GM19328 (cell line): ENCODE measurements around the gene ELAVL3.
"Not testable (repeated sequence)": the region's sequence is repeated elsewhere in the genome, so short reads cannot be mapped to it uniquely, and the experiment has no call there.

Experiments used
- ATAC-seq: cut with Tn5 transposase; IDR thresholded peaks from one replicate; pipeline ENCODE4 v1.9.1; 2021; ENCODE audit warnings: mild to moderate bottlenecking, moderate library complexity; ENCODE audit not compliant: unreplicated experiment

Gene ELAVL3

DNA sequence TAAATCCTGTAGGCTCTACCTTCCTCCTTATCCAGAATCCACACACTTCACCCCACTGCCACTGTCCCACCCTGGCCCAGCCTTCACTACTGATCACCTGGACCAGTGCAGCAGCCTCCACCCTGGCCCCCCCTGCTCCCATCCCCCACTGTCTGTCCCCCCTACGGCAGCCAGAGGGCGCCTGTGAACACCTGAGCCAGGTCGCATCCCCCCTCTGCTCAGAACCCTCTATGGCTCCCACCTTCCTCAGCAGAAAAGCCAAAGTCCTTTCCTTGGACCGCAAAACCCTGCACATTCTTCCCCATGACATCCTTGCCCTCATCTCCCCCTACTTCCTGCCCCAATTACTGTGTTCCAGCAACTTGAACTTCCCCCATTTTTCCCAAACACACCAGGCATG lies 20.6 kb downstream of the ELAVL3 start:
- ATAC-seq, result no peak

DNA sequence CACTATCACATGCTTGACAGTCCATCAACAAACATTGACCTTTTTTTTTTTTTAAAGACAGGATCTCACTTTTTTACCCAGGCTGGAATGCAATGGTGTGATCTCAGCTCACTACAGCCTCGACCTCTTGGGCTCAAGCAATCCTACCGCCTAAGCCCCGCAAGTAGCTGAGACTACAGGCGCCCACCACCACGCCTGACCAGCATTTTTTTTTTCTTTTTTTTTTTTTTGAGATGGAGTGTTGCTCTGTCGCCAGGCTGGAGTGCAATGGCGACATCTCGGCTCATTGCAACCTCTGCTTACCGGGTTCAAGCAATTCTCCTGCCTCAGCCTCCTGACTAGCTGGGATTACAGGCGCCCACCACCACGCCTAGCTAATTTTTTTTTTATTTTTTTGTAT lies 21.9 kb downstream of the ELAVL3 start:
- ATAC-seq, result not testable (repeated sequence)

DNA sequence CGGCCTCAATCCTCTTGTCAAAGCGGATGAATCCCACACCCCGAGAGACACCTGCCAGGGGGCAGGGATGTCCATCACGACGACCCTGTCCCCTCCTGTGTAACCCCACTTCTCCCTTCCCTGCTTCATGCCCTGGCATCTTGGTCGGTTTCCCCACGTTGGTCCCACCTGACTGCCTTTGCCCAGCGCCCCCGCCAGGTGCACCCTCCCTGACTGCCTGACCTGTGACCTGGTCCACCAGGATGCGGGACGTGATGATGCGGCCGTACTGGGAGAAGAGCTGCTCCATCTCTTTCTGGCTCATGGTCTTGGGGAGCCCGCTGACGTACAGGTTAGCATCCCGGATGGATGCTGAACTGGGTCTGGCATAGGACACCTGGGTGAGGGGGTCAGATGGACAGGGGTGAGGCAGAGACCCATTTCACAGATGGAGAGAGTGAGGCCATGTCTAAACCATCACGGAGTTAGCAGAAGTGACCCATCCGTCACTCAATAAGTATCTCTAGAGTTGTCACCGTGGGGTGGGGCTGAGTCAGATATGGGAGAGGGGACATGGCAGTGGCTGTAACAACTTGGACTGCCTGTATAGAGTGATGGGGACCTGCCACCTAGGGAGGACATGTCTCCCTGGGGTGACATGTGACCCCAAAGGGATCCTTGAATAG lies 22.5 kb downstream of the ELAVL3 start:
- ATAC-seq, result no peak

DNA sequence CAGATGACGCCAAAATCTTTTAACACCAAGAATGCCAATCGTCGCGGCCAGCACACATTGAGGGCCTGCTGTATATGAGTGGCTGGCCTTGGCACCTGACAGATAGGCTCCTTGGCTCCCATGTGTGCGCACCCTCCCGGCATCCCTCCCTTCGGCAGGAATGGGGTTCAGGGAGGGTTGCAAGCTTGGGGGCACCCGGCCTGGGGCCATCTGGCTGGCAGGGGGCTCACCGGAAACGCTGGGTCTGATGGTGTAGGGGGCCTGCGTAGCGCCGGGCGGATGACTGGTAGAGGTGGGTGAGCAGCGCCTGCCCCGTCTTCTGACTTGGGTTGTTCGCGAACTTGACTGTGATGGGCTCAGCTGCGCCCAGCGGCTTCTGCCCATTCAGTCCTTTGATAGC lies 23.0 kb downstream of the ELAVL3 start:
- no peak for ATAC-seq

DNA sequence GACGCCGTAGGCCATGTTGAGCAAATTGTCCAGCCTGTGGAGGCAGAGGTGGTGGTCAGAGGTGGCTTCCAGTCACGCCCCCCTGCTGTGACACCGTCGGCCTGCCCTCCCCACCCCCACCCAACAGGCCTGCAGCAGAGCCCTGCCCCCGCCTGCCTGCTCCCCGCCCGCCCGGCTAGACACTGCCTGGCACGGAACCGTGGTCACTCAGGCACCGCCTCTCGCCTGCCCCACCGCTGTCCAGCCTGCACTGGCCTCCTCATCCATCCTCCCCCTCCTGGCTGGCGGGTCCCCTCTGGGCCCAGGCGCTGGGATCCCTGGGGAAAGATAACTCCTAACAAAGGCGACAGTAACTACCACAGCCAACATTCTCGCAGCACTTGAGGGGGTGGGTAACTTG lies 23.7 kb downstream of the ELAVL3 start:
- no peak for ATAC-seq

DNA sequence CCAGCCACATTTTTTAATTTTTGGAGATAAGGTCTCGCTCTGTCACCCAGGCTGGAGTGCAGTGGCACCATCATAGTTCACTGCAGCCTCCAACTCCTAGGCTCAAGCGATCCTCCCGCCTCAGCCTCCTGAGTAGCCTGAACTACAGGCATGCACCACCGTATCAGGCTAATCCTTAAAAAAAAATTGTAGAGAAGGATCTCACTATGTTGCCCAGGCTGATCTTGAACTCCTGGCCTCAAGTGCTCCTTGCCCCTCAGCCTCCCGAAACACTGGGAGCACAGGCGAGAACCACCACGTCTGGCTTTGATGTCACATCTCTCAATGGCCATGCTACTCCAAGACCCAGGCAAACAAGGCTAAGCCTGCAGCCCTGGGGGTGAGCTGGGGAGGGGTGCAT lies 24.2 kb downstream of the ELAVL3 start:
- no peak for ATAC-seq

DNA sequence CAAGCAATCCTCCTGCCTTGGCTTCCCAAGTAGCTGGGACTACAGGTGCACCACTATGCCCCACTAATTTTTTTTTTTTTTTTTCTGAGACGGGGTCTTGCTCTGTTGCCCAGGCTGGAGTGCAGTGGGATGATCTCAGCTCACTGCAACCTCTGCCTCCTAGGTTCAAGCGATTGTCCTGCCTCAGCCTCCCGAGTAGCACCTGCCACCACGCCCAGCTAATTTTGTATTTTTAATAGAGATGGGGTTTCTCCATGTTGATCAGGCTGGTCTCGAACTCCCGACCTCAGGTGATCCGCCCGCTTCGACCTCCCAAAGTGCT lies 25.7 kb downstream of the ELAVL3 start:
- not testable (repeated sequence) for ATAC-seq

DNA sequence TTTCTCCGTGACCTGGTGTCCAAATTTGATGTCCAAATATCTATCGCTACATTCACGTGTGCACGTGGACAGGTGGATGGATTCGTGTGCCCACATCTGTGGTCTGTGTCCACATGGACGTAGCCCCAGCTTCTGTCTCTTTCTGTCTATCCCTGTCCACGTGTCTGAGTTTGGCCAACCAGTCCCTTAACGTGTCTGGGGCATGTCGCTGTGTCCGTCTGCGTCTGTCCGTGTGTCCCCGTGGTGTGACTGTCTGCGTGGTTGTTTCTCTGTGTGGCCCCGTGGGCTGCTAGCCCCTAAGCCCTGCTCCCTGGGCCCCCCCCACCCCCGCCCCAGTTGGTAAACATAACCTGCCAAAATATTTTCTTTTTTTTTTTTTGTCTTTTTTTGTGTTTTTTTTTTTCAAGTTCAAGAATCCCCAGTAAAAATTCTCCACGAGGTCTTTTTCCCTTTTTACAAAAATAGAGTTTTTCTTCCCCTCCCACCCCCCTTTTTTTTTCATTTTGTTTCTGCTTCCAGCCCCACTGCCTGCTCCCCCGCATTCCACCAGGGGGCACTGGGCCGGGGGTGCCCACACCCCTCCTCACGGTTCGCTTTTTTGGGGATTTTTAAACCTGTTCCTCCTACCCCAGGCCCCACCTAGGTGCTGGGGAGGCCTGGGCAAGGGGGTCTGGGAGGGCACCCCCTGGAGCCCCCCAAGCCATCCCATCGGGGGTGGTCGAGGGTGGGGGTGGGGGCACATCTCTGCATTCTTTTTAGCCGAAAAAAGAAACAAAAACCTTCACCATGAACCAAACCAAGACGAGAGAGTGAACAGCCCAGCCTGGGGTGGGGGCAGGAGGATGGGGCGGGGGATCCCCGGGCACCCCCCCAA lies 27.1 kb downstream of the ELAVL3 start:
- ATAC-seq, result no peak

DNA sequence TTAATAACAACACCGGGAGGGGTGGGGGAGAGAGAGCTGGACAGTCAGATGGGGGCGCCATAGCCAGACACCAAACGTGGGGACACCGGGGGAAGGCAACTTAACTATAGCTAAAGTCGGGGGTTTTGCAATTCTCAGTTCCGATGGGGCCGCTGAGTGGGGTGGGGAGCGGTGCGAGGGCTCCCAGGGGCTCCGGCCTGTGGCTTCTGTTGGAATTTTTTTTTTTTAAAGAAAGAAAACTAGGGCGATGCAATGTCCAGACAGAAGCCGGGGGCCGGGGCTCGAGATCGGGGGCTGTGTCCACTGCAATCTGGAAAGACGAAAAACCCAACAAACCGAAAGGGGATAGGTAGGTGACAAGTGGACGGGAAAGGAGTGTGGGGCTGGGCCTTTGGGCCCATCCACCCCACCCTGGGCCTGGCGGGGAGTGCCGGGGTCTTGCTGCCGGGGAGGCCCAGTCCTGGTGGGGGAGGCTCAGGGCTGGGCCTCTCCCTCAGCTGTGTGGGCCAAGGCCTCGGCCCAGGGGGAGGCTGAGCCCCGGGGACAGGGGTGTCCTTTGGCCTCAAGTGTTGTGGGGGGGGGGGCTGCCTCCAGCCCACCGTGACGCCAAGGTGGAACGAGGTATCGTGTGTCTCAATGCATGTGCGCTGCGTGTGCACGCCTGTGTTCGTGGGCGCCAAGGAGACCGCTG lies 28.1 kb downstream of the ELAVL3 start:
- ATAC-seq, result no peak

DNA sequence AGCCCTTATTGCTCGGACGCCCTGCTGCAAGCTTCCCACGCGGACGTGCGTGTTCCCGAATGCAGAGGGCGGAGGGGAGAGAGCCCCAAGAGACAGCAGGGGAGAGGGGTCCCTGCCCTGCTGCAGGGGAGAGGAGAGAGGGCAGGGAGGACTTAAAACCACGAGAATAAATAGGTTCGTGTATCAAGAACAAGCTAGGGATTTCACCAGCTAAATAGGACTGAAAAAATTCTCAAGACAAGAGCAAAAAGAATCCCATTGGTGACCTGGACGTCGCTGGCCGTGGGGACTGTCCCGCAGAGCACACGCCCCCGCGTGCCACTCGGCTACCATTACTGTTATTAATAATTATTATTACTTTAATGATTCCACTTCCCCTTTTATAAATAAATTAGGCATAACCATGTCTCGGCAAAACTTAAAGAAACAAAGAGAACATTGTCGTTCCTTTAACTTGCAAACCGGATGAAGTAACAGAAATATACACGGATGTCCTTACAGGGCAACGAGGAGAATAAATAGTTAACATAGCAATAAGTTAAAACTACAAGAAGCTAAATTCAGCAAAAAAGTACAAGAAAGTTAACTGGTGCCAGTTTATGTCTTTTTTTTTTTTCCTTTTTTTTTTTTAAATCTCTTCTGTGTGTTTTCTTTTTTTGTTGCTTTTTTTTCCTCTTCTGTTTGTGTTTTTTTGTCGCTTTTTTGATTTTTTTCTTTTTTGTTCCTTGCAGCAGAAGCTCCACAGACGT lies 28.8 kb downstream of the ELAVL3 start:
- no peak for ATAC-seq

DNA sequence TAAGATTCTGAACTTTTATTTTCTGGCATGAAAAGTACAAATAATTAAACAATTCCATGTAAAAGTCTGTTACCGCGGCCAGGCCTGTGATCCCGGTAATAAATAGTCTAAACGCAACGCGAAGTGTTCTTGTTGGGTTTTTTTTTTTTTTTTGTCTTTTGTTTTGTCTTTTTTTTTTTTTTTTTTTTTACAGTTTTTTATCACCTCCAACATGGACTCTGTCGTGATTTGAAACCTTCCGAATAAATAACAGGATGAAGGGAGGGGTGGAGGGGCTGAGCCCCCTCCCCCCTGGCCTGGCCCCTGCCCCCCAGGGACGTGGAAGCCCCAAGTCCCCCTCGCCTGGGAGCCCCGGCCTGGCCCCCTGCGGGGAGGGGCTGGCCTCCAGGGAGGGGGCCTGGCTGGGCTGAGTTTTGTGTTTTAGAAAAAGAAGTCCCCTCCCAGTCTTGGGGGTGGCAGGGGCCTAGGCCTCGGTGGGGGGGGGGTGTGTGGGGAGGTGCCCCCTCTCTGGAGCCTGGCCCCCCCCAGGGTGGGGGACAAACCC lies 29.4 kb downstream of the ELAVL3 start:
- ATAC-seq, result no peak

DNA sequence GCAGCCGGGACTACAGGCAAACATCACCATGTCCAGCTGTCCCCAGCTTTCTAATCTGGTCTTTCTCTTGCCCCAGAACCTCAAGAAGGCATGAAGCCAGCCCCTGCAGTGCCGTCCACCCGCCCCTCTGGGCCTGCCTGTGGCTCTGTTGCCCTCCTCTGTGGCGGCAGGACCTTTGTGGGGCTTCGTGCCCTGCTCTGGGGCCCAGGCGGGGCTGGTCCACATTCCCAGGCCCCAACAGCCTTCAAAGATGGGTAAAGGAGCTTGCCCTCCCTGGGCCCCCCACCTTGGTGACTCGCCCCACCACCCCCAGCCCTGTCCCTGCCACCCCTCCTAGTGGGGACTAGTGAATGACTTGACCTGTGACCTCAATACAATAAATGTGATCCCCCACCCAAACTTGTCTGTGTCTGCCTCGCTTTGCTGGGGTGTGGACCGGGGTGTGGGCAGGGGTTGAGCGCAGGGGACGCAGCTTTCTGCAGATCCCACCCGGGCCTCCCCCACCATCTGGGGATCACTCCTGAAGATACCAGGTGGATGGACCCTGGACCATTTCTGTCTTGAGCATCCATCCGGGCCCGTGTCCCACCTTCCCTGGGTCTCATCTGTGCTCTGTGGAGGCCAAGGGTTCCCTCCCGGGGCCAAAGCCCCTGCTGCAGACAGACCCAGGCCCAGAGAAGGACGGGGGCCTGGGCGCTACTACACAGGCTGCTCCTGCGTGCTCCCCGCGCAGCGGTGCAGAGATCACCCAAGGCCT lies 30.1 kb downstream of the ELAVL3 start:
- ATAC-seq, result no peak

DNA sequence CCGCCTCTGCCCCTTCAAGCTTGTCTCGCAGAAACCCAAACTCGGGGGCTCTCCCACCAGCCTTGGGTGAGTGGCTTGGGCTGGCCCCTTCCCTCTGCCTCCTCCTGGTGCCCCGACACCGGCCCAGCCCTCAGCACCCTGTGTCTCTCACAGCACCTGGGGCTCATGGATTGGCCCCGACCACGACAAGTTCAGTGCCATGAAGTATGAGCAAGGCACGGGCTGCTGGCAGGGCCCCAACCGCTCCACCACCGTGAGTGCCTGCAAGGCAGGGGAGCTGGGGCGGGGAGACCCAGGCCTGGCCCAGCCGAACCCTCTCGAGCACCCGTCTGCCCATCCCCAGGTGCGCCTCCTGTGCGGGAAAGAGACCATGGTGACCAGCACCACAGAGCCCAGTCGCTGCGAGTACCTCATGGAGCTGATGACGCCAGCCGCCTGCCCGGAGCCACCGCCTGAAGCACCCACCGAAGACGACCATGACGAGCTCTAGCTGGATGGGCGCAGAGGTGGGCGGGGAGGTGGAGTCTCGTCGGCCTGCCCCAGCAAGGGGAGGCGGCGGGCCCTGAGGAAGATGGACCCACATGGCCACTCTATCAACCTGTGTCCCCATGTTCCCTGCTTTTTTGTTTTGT lies 31.8 kb downstream of the ELAVL3 start:
- ATAC-seq, result no peak

DNA sequence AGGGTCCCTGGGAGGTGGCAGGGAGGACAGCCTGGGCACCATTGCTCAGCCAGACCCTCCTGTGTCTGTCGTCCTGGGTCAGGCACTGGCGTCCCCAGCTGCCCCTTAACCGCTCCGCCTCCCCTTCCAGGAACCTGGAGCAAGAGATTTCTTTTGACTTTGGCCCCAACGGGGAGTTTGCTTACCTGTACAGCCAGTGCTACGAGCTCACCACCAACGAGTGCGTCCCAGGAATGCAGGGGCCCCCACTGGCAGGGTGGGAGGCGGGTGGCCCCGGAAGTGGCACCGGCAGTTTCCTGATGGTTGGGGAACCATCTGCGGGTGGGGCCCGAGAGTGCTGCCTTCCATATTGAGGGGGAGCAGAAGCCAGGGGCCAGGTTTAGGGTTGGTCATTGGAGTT lies 32.4 kb downstream of the ELAVL3 start:
- ATAC-seq, result no peak

DNA sequence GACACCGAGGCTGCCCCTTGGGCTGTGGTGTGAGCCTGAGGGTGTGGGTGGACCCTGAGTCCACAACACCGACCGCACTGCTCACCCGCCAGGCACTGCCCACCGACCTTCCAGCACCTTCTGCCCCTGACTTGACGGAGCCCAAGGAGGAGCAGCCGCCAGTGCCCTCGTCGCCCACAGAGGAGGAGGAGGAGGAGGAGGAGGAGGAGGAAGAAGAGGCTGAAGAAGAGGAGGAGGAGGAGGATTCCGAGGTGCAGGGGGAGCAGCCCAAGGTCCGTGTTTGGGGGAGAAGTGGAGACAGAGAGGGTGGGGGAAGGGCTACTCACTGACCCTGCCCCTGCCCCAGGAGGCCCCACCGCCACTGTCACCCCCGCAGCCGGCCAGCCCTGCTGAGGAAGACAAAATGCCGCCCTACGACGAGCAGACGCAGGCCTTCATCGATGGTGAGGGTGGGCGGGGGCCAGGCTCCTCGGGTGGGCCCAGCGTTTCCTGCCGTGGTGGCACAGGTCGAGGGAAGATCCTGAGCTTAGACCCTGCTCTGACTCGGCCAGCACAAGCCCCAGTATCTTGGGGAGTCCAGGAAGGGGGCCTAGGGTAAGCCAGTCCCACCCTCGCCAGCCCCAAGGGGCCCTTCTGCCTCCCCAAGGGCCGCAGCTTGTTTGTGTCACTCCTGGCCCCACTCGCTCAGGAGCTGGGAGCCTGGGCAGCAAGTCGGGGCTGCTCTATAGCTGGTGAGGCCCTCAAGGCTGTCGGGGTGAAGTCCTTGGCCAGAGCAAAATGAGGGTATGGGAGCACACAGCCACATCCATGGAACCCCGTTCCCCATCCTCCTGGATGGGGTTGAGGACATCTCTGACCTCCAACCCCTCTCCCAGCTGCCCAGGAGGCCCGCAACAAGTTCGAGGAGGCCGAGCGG lies 33.2 kb downstream of the ELAVL3 start:
- ATAC-seq, result no peak

DNA sequence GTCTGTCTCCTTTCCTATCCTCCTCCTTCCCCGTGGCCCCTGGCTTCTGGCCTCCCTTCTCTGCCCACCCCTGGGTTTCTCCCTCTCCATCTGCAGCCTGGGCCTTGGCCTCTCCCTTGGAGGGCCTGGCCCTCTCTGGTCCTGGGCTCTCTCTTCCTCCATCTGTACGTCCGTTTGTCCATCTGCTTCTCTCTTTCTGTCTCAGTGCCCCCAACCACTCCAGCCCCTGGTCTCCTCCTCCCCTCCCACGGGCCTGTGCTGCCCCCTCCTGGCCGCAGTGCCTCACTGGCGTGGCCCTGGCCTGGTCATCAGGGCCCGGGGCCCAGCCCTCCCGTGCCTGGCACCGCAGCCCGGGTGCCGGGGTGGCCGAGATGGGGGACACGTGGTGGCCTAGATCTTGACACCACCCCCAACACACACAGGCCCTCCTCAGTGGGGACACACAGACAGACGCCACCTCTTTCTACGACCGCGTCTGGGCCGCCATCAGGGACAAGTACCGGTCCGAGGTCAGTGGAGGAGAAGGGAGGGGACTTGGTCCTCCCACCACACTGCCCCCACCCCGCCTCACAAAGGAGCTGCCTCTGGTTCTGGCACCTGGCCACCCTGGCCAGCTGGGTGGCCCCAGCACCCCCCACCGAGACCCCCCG lies 34.1 kb downstream of the ELAVL3 start:
- ATAC-seq, result no peak

DNA sequence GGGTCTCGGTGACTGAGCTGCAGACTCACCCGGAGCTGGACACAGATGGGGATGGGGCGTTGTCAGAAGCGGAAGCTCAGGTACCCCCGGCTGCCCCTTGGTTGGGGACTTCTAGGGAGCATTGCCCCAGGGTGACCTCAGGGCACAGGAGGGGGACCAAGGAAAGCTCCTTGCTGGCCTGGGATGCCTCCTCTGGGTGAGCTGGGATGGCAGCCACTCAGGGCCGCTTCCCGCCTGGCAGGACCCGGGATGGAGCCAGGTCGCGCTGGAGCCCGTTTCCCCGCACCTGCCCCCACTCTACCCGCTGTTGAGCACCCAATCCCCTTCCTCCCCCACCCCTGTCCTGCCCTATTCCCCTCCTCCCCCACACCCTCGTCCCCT lies 34.6 kb downstream of the ELAVL3 start:
- ATAC-seq, result no peak

DNA sequence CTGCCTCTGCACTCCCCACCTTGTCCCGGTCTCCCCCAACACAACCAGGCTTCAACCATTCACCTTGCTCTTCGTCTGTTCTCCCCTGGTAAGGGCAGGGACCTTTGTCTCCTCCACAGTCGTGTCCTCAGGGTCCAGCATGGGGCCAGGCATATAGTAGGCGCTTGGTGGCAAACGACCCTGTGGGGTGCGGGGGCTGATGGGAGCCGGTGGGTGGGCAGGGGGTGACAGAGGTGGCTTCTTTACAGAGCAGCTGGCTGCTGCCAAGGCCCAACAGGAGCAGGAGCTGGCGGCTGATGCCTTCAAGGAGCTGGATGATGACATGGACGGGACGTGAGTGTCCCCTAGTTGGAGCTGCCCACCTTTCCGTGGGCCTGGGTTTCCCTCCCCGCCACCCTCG lies 35.7 kb downstream of the ELAVL3 start:
- ATAC-seq, result no peak
